ACC112 (cell line): ENCODE measurements around the gene CRYBA1.
"Not testable (repeated sequence)": the region's sequence is repeated elsewhere in the genome, so short reads cannot be mapped to it uniquely, and the experiment has no call there.

Experiments used
- H2AFZ ChIP-seq: fragments of 200-600 bp; sonication (generic); one replicate; pipeline ENCODE4 v1.6.0; 2017; ENCODE audit warnings: antibody characterized with exemption, low read length; ENCODE audit not compliant: unreplicated experiment
- H3K27ac ChIP-seq: fragments of 200-600 bp; sonication (generic); 2 replicates; pipeline ENCODE4 v1.5.1; 2014; ENCODE audit warnings: low read depth, mild to moderate bottlenecking, antibody characterized with exemption, low read length, moderate library complexity
- H3K27me3 ChIP-seq: fragments of 200-600 bp; sonication (generic); 2 replicates; pipeline ENCODE4 v1.6.1; 2014; ENCODE audit warnings: mild to moderate bottlenecking, antibody characterized with exemption, low read length, moderate library complexity, mixed read lengths; ENCODE audit not compliant: insufficient read depth
- H3K36me3 ChIP-seq: fragments of 200-600 bp; sonication (generic); 2 replicates; pipeline ENCODE4 v1.6.1; 2016; ENCODE audit warnings: mild to moderate bottlenecking, antibody characterized with exemption, low read length, moderate library complexity, mixed read lengths; ENCODE audit not compliant: insufficient read depth
- H3K4me1 ChIP-seq: fragments of 200-600 bp; sonication (generic); one replicate; pipeline ENCODE4 v1.6.1; 2016; ENCODE audit warnings: low read length, mixed read lengths; ENCODE audit not compliant: insufficient read depth, unreplicated experiment, control insufficient read depth
- H3K4me3 ChIP-seq: fragments of 200-600 bp; sonication (generic); 2 replicates; pipeline ENCODE4 v1.5.1; 2014; ENCODE audit warnings: mild to moderate bottlenecking, low read depth, low read length
- H3K79me2 ChIP-seq: fragments of 200-600 bp; sonication (generic); one replicate; pipeline ENCODE4 v1.6.0; 2016; ENCODE audit warnings: low read length; ENCODE audit not compliant: control insufficient read depth, unreplicated experiment, insufficient read depth

The CRYBA1 gene, protein sequence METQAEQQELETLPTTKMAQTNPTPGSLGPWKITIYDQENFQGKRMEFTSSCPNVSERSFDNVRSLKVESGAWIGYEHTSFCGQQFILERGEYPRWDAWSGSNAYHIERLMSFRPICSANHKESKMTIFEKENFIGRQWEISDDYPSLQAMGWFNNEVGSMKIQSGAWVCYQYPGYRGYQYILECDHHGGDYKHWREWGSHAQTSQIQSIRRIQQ

DNA sequence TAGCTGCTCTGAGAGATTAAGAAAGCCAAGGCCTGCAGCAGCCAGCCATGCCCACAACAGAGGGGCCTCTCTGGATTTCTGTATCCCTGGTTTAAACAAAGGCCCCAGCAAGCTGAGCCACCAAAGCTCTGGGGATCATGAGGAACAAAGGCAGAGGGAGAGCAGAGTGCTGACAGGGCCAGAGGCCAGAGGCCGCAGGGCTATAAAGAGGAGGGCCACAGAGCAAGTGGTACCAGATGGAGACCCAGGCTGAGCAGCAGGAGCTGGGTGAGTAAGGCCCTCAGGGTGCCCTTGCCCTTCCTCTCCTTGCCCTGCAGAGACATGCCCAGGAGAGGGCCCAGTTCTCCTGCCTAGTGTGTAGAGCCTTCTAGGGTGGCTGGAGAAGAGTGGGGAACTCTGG is at the start of gene CRYBA1:
Gene CRYBA1, plus strand, starts transcription at position 232 of the 400 bp plus-strand sequence. Its CDS starts 5 bp downstream, at position 237.
- H3K79me2 ChIP-seq, result no peaks in the 10 kb centered on the region
- peaks cover 30% of the 10 kb centered on the region for H3K4me1 ChIP-seq
- no peaks in the 10 kb centered on the region for H3K27me3 ChIP-seq
- no peak within 1 kb of the TSS for H2AFZ ChIP-seq
- no peaks in the 10 kb centered on the region for H3K36me3 ChIP-seq
- H3K4me3 ChIP-seq, result no peak within 1 kb of the TSS
- no peak within 1 kb of the TSS for H3K27ac ChIP-seq

DNA sequence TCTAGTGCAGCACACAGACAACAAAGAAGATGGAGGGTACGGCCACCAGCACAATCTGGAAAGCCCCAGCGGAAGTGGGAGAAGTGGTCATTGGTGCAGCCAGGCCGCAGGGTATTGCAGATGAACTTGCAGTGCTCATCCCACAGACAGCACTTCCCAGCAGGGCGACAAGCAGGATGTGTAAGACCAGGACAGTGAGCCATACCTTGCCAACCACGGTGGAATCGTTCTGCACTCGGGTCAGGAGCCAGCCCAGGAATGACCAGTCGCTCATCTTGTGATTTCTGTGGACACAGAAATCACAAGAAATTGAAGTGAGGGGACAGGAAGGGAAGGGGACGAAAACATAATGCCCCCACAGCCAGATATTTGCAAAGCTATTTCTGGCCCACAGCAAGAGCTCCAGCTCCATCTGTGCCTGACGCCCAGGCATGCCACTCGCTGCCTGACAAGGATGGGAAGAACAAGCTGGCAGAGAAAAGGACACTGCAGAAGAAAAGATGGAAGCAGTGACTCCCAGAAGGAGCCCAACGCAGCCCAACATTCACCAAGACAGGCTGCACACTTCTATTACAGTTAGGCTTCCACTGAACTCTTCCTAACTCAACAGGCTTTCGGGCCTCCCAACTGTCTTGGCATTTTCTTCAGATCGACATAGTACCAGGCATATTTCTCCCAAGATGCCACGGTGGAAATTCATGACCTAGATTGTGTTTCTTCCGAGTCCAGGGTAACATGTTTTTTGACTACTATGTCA is 49.0 kb upstream of the CRYBA1 start:
- Histone ChIP-seq H2AFZ (no peak overlapping the region), H3K36me3 (no peaks in the 10 kb centered on the region), H3K4me1 (no peaks in the 10 kb centered on the region), H3K27me3 (peaks cover 8% of the 10 kb centered on the region), H3K79me2 (no peaks in the 10 kb centered on the region), H3K27ac (no peak overlapping the region), H3K4me3 (no peak overlapping the region)

GRCh38 chr17:29204068-29204804 is 42.4 kb upstream of the CRYBA1 start:
- H3K27me3 ChIP-seq, H3K79me2 ChIP-seq, H2AFZ ChIP-seq, H3K4me1 ChIP-seq, H3K36me3 ChIP-seq, H3K4me3 ChIP-seq, H3K27ac ChIP-seq: not testable (repeated sequence)

GRCh38 chr17:29205047-29205446 is 41.6 kb upstream of the CRYBA1 start:
- Histone ChIP-seq H2AFZ (no peak overlapping the region), H3K4me3 (no peak overlapping the region), H3K27me3 (no peaks in the 10 kb centered on the region), H3K79me2 (no peaks in the 10 kb centered on the region), H3K27ac (no peak overlapping the region), H3K4me1 (no peaks in the 10 kb centered on the region), H3K36me3 (no peaks in the 10 kb centered on the region)

DNA sequence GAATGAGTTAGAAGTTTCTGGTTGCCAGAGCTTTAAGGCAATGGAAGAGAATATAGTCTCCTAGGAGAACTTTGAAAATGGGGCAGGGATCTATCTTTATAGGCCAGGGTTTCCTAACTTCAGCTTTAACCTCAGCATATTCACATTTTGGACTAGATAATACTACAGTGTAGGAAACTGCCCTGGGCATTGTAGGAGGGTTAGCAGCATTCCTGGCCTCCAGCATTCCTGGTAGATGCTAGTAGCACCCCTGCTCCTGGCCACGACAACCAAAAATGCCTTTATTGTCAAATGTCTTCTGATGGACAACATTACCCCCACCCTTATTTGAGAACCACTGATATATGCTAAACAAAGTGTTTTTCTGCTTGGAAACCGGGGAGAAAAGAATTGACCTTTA is 38.7 kb upstream of the CRYBA1 start:
- Histone ChIP-seq H3K36me3 (no peaks in the 10 kb centered on the region), H3K79me2 (no peaks in the 10 kb centered on the region), H2AFZ (no peak overlapping the region), H3K27ac (no peak overlapping the region), H3K27me3 (no peaks in the 10 kb centered on the region), H3K4me3 (no peak overlapping the region), H3K4me1 (no peaks in the 10 kb centered on the region)

GRCh38 chr17:29209073-29209472 is 37.6 kb upstream of the CRYBA1 start:
- no peaks in the 10 kb centered on the region for H3K79me2 ChIP-seq
- H3K27me3 ChIP-seq, result no peaks in the 10 kb centered on the region
- no peak overlapping the region for H3K27ac ChIP-seq
- no peak overlapping the region for H2AFZ ChIP-seq
- no peak overlapping the region for H3K4me3 ChIP-seq
- H3K36me3 ChIP-seq, result no peaks in the 10 kb centered on the region
- H3K4me1 ChIP-seq, result no peaks in the 10 kb centered on the region

- Histone ChIP-seq H3K27me3 (no peaks in the 10 kb centered on the region), H3K4me3 (no peak overlapping the region), H3K4me1 (peaks cover 5% of the 10 kb centered on the region), H3K27ac (no peak overlapping the region), H3K36me3 (no peaks in the 10 kb centered on the region), H2AFZ (no peak overlapping the region), H3K79me2 (no peaks in the 10 kb centered on the region)
Measured at GRCh38 chr17:29210879-29211278, 35.8 kb upstream of the CRYBA1 start.

DNA sequence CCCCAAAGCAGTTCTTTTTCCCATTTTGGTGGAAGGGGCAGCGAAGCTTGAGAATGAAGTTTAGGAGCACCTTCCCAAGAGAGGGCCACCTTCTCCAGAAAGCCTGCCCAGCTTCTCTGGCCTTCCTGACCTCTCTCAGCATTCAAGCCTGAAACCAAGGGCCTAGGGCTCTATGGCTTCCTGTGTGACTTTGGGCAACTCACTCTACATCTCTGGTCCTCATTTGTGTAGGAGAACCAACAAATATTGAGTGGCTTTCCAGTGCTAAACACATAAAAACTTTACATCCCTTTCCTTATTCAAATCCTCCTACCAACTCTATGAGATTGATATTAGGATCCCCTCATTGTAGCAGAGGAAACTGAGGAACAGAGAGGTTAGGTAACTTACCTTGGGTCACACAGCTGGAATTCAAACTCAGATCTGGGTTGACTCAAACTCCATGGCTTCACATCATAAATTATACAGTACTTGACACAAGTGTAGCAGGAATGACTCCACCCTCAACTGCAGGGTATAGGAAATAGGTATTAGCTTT is 34.5 kb upstream of the CRYBA1 start:
- no peaks in the 10 kb centered on the region for H3K79me2 ChIP-seq
- no peak overlapping the region for H3K4me3 ChIP-seq
- no peak overlapping the region for H3K27ac ChIP-seq
- H2AFZ ChIP-seq, result no peak overlapping the region
- H3K27me3 ChIP-seq, result no peaks in the 10 kb centered on the region
- H3K4me1 ChIP-seq, result peaks cover 9% of the 10 kb centered on the region
- H3K36me3 ChIP-seq, result no peaks in the 10 kb centered on the region

DNA sequence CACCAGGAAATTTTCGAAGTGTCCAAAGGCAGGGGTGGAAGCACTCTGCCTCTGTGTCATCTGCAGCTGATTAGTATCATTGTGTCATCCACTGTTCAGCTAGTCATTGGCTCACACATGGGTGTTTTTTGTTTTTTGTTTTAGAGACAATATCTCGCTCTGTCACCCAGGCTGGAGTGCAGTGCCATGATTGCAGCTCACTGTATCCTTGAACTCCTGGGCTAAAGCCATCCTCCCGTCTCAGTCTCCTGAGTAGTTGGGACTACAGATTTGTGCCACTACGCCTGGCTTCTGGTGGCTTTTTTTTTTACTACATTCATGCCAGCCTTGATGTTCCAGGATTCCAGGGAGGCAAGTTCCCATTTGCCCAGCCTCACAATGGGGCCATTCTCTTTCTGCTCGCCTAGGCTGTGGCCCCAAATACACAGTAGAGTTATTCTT is 34.0 kb upstream of the CRYBA1 start:
- Histone ChIP-seq H3K27ac (no peak overlapping the region), H2AFZ (no peak overlapping the region), H3K79me2 (no peaks in the 10 kb centered on the region), H3K36me3 (no peaks in the 10 kb centered on the region), H3K4me3 (no peak overlapping the region), H3K27me3 (no peaks in the 10 kb centered on the region), H3K4me1 (peaks cover 9% of the 10 kb centered on the region)

GRCh38 chr17:29214215-29215146 is 32.2 kb upstream of the CRYBA1 start:
- H3K4me1 ChIP-seq, result peaks cover 13% of the 10 kb centered on the region
- no peak overlapping the region for H3K4me3 ChIP-seq

More at GRCh38 chr17:29214215-29215146, 32.2 kb upstream of the CRYBA1 start:
- H3K27me3 ChIP-seq, result no peaks in the 10 kb centered on the region
- H3K79me2 ChIP-seq, result no peaks in the 10 kb centered on the region
- H3K27ac ChIP-seq, result no peak overlapping the region
- no peak overlapping the region for H2AFZ ChIP-seq
- H3K36me3 ChIP-seq, result no peaks in the 10 kb centered on the region
